ENCODE measurements around the gene EIF4A3. TPM values are rescaled to one million over a fixed set of nuclear protein-coding genes. Genes with fewer than 3 reads are reported as not detected.

EIF4A3 gene
- total RNA-seq, 1 donor from 2014 or later: 176 TPM

- no peak for TF ChIP-seq CTCF (IDR thresholded peaks at IDR 0.05; ENCODE audit: insufficient read depth, low read length, severe bottlenecking)
- no peak for FAIRE-seq
- no peaks in the 10 kb centered on the region for H3K36me3 ChIP-seq (ENCODE audit: control insufficient read depth, insufficient read depth, low read length)
- DNase-seq (ENCODE audit: low read depth): no peak
- no peak overlapping the region for H3K4me3 ChIP-seq (ENCODE audit: low read depth, low read length)
- H3K27me3 ChIP-seq (ENCODE audit: control insufficient read depth, insufficient read depth, low read length): no peaks in the 10 kb centered on the region
Measured at GRCh38 chr17:80086081-80086480, 60.8 kb downstream of the EIF4A3 start.

GRCh38 chr17:80084773-80085172 lies 62.2 kb downstream of the EIF4A3 start:
- FAIRE-seq: peak; percentile 47
- no peak for TF ChIP-seq CTCF (IDR thresholded peaks at IDR 0.05; ENCODE audit: insufficient read depth, low read length, severe bottlenecking)

More at GRCh38 chr17:80084773-80085172, 62.2 kb downstream of the EIF4A3 start:
- Histone ChIP-seq H3K4me3 (ENCODE audit: low read depth, low read length) (no peak overlapping the region), H3K36me3 (ENCODE audit: control insufficient read depth, insufficient read depth, low read length) (no peaks in the 10 kb centered on the region), H3K27me3 (ENCODE audit: control insufficient read depth, insufficient read depth, low read length) (no peaks in the 10 kb centered on the region)
- no peak for DNase-seq (ENCODE audit: low read depth)

Other genes starting within 250 kb of the EIF4A3 start
- 23.7 and 33.2 TPM in 2 replicates for gene TBC1D16, start 111.3 kb downstream of the EIF4A3 start, total RNA-seq
- gene CCDC40, start 110.5 kb downstream of the EIF4A3 start, total RNA-seq: 0.79 and 1.7 TPM in 2 replicates
- 19.1 and 21.1 TPM in 2 replicates for gene GAA, start 45.5 kb downstream of the EIF4A3 start, total RNA-seq
- gene CARD14, start 22.9 kb upstream of the EIF4A3 start, total RNA-seq: 1.6 and 8.7 TPM in 2 replicates
- 6.1 and 9.6 TPM in 2 replicates for gene SGSH, start 73.2 kb upstream of the EIF4A3 start, total RNA-seq
- gene SLC26A11, start 73.3 kb upstream of the EIF4A3 start, total RNA-seq: 1.3 and 2.6 TPM in 2 replicates
- 41.3 and 46.2 TPM in 2 replicates for gene RNF213, start 113.7 kb upstream of the EIF4A3 start, total RNA-seq